Choroid plexus epithelial cell (primary cell): ENCODE measurements around the gene NPTXR.

Source experiments
- DNase-seq: peaks from one replicate; pipeline ENCODE4 v3.0.0-alpha.2; 2010; ENCODE audit warnings: low read depth
- H3K4me3 ChIP-seq: 2 replicates; pipeline ENCODE4 v1.5.1; 2011; ENCODE audit warnings: low read depth, mild to moderate bottlenecking, control low read depth, low read length, moderate library complexity
- TF ChIP-seq, protein P1 (sequence below): conservative IDR thresholded peaks from 2 replicates; pipeline ENCODE4 v1.5.1; 2011; ENCODE audit warnings: low read depth, mild to moderate bottlenecking, control low read depth, inconsistent platforms, low read length, moderate library complexity

The NPTXR gene

DNA sequence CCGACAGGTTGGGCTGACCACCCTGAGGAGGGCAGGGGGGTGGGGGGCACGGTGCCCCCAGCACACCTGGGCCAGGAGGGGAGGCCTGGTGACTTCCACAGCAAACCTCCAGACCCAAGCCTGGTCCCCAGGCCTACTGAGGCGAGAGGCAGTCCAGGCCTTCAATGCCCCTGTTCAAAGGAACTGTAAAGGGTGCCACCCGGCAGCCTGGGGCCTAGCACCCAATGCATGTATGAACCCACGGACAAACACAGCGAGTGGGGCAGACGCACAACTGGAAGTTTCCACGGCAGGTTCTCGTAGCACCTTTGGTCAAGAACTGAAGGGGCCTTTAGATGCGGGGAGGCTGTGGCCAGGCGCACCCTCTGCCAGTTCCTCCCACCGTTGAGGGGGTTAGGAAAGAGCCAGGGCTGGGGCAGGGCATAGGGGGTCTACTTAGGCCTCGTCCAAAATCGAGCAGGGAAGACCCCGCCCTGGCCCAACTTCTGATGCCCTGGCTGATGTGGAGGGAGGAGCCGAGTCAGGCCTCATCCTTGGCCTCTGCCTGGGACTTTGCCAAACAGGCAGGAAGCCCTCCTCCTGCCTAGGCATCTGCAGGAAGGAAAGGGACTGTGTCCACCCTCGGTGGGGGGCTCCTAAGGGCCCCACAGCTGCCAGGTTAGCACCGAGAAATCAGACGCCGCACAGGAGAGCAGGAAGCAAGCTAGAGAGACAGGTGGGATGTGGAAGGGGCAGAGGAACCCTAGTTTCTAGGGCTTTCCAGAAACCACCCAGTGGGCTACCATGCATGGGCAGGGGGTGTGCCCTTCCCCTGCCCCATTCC is 21.6 kb upstream of the NPTXR start:
- TF ChIP-seq, protein P1, sequence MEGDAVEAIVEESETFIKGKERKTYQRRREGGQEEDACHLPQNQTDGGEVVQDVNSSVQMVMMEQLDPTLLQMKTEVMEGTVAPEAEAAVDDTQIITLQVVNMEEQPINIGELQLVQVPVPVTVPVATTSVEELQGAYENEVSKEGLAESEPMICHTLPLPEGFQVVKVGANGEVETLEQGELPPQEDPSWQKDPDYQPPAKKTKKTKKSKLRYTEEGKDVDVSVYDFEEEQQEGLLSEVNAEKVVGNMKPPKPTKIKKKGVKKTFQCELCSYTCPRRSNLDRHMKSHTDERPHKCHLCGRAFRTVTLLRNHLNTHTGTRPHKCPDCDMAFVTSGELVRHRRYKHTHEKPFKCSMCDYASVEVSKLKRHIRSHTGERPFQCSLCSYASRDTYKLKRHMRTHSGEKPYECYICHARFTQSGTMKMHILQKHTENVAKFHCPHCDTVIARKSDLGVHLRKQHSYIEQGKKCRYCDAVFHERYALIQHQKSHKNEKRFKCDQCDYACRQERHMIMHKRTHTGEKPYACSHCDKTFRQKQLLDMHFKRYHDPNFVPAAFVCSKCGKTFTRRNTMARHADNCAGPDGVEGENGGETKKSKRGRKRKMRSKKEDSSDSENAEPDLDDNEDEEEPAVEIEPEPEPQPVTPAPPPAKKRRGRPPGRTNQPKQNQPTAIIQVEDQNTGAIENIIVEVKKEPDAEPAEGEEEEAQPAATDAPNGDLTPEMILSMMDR: no peak
- no peak for DNase-seq
- no peak overlapping the region for H3K4me3 ChIP-seq

DNA sequence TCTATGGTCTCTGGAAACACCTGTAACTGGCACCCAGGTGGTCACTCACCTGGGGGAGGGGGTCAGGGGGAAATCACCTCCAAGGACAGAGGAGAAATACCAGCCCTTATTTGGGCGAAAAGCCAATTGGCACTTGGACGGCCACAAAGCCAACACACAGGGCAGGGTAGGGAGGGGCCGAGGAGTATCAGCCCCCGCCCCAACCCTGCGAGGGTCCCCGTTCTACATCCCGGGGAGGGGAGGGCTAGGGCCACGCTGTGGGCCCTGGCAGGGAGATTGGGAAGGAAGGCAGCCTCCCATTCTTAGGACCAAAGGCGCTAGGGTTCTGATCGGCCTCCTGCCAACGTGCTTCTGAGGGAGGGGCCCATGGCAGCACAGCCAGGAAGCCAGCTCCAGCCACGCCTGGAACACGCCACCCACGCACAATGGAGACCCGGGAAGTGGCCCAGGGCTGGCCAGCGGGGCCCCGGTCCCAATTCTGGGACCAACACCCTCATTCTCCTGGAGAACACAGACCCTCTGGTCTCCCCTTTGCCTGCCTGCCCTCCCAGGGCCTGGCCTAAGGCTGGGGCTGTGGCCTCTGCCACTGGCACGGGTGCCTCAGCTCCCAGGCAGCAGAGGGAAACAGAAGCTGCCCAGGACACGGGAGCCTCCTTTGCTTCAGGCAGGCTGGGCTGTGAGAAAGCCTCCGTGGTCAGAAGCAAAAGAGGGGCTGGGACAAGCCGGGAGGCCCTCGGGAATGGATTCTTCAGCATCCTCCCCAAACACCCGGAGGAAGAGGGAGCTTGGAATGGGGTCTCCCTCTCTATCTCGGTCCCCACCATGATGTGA is 20.7 kb upstream of the NPTXR start:
- H3K4me3 ChIP-seq: no peak overlapping the region
- no peak for DNase-seq
- TF ChIP-seq, protein P1: no peak

DNA sequence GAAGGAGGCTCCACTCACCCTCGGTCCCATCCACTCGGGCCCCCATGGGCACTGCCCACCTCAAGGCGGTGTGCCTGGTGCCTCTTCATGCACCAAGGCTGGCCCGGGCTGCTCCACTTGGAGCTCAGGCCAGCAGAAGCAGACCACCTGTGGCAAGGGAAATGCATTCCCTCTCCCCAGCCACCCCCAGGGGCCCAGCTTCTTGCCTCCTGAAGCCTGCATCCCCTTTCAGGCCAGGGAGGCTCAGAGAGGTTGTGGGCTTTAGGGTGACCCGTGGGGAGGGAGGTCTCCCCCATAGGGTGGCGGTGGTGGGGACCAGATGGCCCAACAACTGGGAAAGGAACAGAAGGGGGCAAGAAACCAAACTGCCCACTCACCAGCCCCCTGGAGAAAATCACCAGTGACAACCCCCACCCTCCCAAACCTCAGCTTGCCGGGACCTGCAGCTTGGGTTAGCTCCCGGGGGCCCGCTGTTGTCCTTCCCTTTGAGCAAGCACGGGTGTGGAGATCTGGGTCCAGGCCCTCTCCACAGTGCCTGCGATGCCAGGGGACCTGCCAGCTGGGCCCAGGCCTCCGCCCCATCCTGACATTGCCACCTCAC is 19.8 kb upstream of the NPTXR start:
- TF ChIP-seq, protein P1: no peak
- H3K4me3 ChIP-seq: no peak overlapping the region
- no peak for DNase-seq

DNA sequence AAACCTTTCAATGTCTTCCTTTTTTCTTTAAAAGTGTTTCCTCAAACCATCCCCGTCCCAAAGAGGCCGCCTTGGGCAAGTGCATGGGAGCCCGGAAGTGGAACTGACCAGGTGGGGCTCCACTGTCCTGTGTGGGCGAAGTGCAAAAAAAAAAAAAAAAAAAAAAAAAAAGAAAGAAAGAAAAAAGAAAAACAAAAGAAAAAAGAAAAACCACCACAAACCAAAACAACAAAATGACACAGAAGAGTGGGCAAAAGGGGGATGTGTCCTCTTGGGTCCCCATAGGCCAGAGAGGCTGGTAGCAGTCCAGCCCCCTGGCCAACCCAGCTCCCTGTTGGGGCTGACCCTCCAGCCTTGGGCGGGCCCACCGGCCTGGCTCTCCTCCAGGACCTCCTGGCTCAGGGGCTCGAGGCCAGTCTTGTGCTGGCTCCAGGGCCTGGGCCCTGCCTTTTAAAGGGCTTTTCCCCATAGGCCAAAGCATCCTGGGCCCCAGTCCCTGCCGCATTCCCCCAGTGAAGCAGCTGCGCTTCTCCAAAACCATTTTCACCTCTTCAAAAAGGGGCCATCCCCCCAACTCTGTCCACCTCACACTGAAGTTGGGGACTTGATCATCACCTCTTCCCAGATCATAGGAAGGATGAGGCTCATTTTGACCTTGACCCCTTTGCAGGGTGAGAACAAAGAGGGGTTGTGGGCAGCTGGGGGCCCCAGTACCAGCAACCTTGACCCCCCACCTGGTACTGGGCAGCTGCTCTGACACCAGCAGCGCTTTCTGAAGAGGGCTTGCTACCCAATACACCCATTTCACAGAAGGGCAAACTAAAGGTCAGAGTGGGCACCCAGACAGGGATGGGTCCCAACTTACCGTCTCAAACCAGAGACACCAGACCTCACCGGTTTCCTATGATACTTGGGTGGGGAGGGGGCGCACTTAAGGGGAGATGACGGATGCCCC is 18.8 kb upstream of the NPTXR start:
- no peak overlapping the region for H3K4me3 ChIP-seq
- no peak for DNase-seq
- TF ChIP-seq, protein P1: no peak

DNA sequence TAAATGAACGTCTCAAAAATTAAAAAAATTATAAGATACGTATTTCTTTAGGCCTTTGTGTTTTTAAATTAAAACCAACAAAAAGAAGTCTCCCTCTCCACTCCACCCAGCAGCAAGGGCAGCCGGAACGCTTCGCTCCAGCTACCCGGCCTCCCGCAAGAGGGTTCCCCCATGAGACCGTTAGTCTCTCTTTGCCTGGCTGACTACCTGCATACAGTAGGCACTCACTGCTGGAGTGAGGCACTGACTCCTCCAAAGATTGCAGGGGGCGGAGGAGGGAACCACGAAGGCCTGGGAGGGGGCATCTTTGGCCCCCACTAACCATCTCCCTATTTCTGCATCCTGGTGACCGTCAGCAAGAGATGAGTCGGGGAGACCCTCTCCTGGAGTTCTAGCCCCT is 18.1 kb upstream of the NPTXR start:
- H3K4me3 ChIP-seq: no peak overlapping the region
- DNase-seq: no peak
- TF ChIP-seq, protein P1: no peak

DNA sequence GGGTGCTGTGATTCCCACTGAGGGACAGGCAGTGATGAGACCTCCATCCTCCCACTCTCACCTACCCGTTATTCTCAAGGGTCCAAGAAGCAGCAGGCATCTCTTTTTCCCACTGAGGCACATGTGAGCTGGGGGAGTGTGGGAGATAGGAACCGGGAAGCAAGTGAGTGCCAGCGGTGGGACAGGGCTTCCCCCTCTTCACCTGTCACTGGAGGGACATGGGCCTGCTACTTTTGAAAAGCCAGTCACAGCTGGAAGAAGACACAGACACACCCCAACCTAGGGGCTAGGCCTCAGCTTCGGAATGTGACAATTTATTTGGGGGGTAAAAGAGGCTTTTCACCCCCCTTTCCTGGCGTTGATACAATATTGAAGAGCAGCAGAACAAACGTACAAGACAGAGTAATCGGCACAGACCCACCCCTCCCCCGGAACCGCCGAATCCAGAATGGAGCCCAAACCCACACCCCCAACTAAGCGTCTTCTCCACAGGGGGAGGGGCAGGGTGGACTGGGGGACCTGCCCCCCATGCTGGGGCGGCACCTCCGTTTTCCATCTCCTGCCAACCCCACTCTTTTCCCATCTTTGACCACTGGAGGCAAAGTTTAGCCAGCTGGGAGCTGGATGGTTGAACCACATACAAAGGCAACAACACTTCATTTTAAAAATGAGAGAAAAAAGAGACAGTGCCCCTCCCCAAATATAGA is 17.5 kb upstream of the NPTXR start:
- TF ChIP-seq, protein P1: peak; percentile 41
- DNase-seq: no peak
- H3K4me3 ChIP-seq: no peak overlapping the region
